ENCODE results near the gene PGS1. TPM values are rescaled to one million over a fixed set of nuclear protein-coding genes. Genes with fewer than 3 reads are reported as not detected.

PGS1 gene
- total RNA-seq, 4 donors from 2014 or later = 41.9 to 105 (median 53.2) TPM

- no peak for DNase-seq (ENCODE audit: low spot score in 2 of 2)
- TF ChIP-seq EP300 (IDR thresholded peaks at IDR 0.05) (no peak), CTCF (IDR thresholded peaks at IDR 0.05) (no peak), POLR2A (IDR thresholded peaks at IDR 0.05) (no peak)
- 80 to 82% methylated on average over 6 of the region's 6 CpGs for WGBS, 2 donors
- peaks cover 0 to 24% (median 7%) of the 10 kb centered on the region in 4 donors for H3K4me1 ChIP-seq
- H3K9me3 ChIP-seq = no peaks in the 10 kb centered on the region
- H3K27ac ChIP-seq = no peak overlapping the region
- no peaks in the 10 kb centered on the region for H3K27me3 ChIP-seq
- peaks cover 3 to 96% (median 20%) of the 10 kb centered on the region in 3 donors for H3K36me3 ChIP-seq
- H3K4me3 ChIP-seq = no peak overlapping the region
Measured at GRCh38 chr17:78399693-78400144, 21.3 kb downstream of the PGS1 start.

GRCh38 chr17:78400581-78401240, 22.3 kb downstream of the PGS1 start:
- Histone ChIP-seq H3K27me3 (no peaks in the 10 kb centered on the region), H3K4me3 (no peak overlapping the region), H3K27ac (no peak overlapping the region), H3K9me3 (no peaks in the 10 kb centered on the region), H3K36me3 (peaks cover 3 to 96% (median 20%) of the 10 kb centered on the region in 3 donors), H3K4me1 (peaks cover 0 to 24% (median 7%) of the 10 kb centered on the region in 4 donors)
- TF ChIP-seq EP300 (IDR thresholded peaks at IDR 0.05) (no peak), CTCF (IDR thresholded peaks at IDR 0.05) (no peak), POLR2A (IDR thresholded peaks at IDR 0.05) (no peak)
- 88 to 89% methylated on average over 17 of the region's 17 CpGs for WGBS, 2 donors
- DNase-seq (ENCODE audit: low spot score in 2 of 2) = no peak

- peaks cover 0 to 22% (median 7%) of the 10 kb centered on the region in 4 donors for H3K4me1 ChIP-seq
- no peak for DNase-seq (ENCODE audit: low spot score in 2 of 2)
- peaks cover 3 to 96% (median 20%) of the 10 kb centered on the region in 3 donors for H3K36me3 ChIP-seq
- 49 to 54% methylated on average over 4 to 6 of the region's 6 CpGs for WGBS, 2 donors
- H3K4me3 ChIP-seq = no peak overlapping the region
- no peak for TF ChIP-seq POLR2A (IDR thresholded peaks at IDR 0.05)
- no peak for TF ChIP-seq EP300 (IDR thresholded peaks at IDR 0.05)
- TF ChIP-seq CTCF (IDR thresholded peaks at IDR 0.05) = no peak
- no peaks in the 10 kb centered on the region for H3K9me3 ChIP-seq
- no peak overlapping the region for H3K27ac ChIP-seq
- H3K27me3 ChIP-seq = no peaks in the 10 kb centered on the region
Measured at GRCh38 chr17:78401246-78401645, 22.8 kb downstream of the PGS1 start.

GRCh38 chr17:78401891-78402290, 23.4 kb downstream of the PGS1 start:
- Histone ChIP-seq H3K36me3 (peaks cover 3 to 96% (median 20%) of the 10 kb centered on the region in 3 donors), H3K27ac (no peak overlapping the region), H3K27me3 (no peaks in the 10 kb centered on the region), H3K4me1 (peaks cover 0 to 16% (median 5%) of the 10 kb centered on the region in 4 donors), H3K4me3 (no peak overlapping the region), H3K9me3 (no peaks in the 10 kb centered on the region)
- DNase-seq (ENCODE audit: low spot score in 2 of 2) = no peak
- TF ChIP-seq POLR2A (IDR thresholded peaks at IDR 0.05) (no peak), EP300 (IDR thresholded peaks at IDR 0.05) (no peak), CTCF (IDR thresholded peaks at IDR 0.05) (no peak)
- 50 to 86% methylated on average over 5 to 7 of the region's 8 CpGs for WGBS, 2 donors

DNA sequence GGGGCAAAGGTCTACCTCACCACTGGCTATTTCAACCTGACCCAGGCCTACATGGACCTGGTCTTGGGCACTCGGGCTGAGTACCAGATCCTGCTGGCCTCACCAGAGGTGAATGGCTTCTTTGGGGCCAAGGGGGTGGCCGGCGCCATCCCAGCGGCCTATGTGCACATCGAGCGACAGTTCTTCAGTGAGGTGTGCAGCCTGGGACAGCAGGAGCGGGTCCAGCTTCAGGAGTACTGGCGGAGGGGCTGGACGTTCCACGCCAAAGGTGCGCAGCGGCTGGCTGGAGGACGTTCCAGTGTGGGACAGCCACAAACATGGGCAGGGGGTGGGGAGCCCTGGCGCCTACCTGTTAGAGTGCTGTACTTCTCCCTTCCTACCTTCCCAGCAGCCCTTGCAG, 25.4 kb downstream of the PGS1 start:
- Histone ChIP-seq H3K4me1 (peaks cover 0 to 17% (median 2%) of the 10 kb centered on the region in 4 donors), H3K27ac (no peak overlapping the region), H3K27me3 (no peaks in the 10 kb centered on the region), H3K9me3 (no peaks in the 10 kb centered on the region), H3K36me3 (peaks cover 3 to 94% (median 16%) of the 10 kb centered on the region in 3 donors), H3K4me3 (no peak overlapping the region)
- DNase-seq (ENCODE audit: low spot score in 2 of 2) = no peak
- 94 to 96% methylated on average over 10 to 12 of the region's 14 CpGs for WGBS, 2 donors
- TF ChIP-seq POLR2A (IDR thresholded peaks at IDR 0.05) (no peak), EP300 (IDR thresholded peaks at IDR 0.05) (no peak), CTCF (IDR thresholded peaks at IDR 0.05) (no peak)

Measured in tibial nerve (tissue), 4 donors.